GM12892 (cell line): Measurements from ENCODE around the gene SHMT2.

Experiments
- DNase-seq: peaks from one replicate; pipeline ENCODE4 v3.0.0; 2011; ENCODE audit not compliant: insufficient read length
- FAIRE-seq: peaks from 2 replicates; lab custom pipeline; 2011; peaks lifted over from hg19 to GRCh38; lab: Jason Lieb, UNC
- POLR2A ChIP-seq: IDR thresholded peaks from 2 replicates; pipeline ENCODE4 v1.6.1; 2011; ENCODE audit warnings: low read depth, low read length, control low read depth
- POLR2AphosphoS5 ChIP-seq: IDR thresholded peaks from 2 replicates; pipeline ENCODE4 v1.6.1; 2011; ENCODE audit warnings: low read depth, low read length, control low read depth
- TAF1 ChIP-seq: IDR thresholded peaks from 2 replicates; pipeline ENCODE4 v1.6.1; 2011; ENCODE audit warnings: low read depth, mild to moderate bottlenecking, control low read depth, low read length, borderline replicate concordance

Gene SHMT2

DNA sequence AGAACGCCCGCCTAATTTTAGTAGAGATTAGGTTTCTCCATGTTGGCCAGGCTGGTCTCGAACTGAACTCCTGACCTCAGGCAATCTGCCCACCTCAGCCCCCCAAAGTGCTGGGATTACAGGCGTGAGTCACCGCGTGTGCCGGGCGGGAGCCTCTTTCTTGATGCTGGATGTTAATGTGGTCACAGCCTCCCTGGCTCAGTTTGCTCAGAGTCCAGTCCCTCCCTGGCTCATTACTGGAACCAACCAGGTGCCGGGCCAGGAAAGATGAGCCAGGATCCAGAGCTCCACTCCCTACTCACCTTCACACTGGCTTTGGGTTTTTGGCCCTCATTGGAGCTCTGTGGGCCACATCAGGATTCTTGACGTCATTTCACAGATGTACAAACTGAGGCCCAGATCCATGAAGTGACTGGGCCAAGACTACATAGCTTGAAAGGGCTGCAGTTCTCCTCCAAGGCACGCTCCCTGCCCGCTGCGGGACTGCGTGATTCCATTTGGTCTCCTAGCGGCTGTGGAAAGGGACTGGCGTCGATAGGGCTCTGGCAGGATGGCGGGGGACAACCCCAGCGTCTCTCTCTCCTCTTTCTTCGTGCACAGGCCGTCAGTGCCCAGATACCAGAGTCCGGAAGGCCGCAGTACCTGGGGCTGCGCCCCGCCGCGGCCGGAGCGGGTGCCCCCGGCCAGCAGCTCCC, 5.1 kb upstream of the SHMT2 start:
- no peak for DNase-seq
- no peak for FAIRE-seq
- TF ChIP-seq POLR2A: no peak
- no peak for TF ChIP-seq TAF1
- no peak for TF ChIP-seq POLR2AphosphoS5

DNA sequence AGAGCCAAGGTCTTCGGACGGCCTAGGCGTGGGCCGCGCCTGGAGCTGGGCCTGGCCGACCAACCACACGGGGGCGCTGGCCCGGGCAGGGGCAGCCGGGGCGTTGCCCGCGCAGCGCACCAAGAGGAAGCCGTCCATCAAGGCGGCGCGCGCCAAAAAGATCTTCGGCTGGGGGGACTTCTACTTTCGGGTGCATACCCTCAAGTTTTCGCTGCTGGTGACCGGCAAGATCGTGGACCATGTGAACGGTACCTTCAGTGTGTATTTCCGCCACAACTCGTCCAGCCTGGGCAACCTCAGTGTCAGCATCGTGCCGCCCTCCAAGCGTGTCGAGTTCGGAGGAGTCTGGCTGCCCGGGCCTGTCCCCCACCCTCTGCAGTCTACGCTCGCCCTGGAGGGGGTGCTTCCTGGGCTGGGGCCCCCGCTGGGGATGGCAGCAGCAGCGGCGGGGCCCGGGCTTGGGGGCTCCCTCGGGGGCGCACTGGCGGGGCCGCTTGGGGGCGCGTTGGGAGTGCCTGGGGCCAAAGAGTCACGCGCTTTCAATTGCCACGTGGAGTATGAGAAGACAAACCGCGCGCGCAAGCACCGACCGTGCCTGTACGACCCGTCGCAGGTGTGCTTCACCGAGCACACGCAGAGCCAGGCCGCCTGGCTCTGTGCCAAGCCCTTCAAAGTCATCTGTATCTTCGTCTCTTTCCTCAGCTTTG, 4.4 kb upstream of the SHMT2 start:
- TF ChIP-seq TAF1: no peak
- TF ChIP-seq POLR2AphosphoS5: no peak
- no peak for TF ChIP-seq POLR2A
- FAIRE-seq (no peak), DNase-seq (no peak)

GRCh38 chr12:57225680-57226210, 3.8 kb upstream of the SHMT2 start:
- FAIRE-seq: no peak
- TF ChIP-seq TAF1 (no peak), POLR2AphosphoS5 (no peak), POLR2A (no peak)
- no peak for DNase-seq

DNA sequence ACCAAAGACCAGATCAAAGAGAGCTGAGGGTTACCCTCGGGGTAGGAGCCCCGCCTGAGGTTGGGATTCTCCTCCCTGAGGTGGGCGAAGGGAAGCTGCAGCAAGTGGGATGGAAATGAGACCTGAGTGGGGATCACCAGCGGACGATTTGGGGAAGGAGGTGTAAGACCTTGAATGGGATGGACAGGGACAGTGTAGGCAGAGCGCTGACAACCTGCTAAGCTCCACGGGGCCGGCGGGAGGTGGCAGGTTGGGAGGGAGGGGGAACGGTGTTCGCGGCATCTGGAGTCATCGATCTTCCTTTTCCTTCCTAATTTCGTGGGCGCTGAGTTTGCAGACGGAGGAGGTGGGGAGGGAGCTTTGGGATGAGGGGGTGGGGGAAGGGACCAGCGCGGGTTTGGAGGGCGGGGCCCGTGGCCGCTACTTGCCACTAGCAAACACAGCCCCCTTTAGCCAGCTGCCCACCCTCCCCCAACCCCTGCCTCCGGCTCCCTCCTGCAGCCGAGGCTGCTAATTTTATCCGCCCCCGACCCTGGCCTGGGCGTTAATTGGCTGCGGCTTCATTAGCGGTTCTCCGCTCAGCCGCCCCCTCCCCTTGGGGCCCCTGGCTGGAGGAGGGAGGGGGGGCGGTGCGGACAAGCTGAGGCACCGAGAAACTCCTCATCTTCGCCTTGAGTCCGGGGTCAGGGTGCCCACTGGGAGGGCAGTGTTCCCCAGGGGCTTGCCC, 2.8 kb upstream of the SHMT2 start:
- no peak for TF ChIP-seq TAF1
- no peak for TF ChIP-seq POLR2A
- no peak for TF ChIP-seq POLR2AphosphoS5
- FAIRE-seq: no peak
- DNase-seq: no peak

- FAIRE-seq (no peak), DNase-seq (no peak)
- TF ChIP-seq POLR2AphosphoS5 (no peak), TAF1 (no peak), POLR2A (no peak)
Observed at GRCh38 chr12:57227315-57228115, 2.0 kb upstream of the SHMT2 start.

GRCh38 chr12:57229046-57229633, 371 bp upstream of the SHMT2 start:
- FAIRE-seq: no peak
- TF ChIP-seq POLR2AphosphoS5 (no peak), TAF1 (no peak), POLR2A (no peak)
- no peak for DNase-seq

DNA sequence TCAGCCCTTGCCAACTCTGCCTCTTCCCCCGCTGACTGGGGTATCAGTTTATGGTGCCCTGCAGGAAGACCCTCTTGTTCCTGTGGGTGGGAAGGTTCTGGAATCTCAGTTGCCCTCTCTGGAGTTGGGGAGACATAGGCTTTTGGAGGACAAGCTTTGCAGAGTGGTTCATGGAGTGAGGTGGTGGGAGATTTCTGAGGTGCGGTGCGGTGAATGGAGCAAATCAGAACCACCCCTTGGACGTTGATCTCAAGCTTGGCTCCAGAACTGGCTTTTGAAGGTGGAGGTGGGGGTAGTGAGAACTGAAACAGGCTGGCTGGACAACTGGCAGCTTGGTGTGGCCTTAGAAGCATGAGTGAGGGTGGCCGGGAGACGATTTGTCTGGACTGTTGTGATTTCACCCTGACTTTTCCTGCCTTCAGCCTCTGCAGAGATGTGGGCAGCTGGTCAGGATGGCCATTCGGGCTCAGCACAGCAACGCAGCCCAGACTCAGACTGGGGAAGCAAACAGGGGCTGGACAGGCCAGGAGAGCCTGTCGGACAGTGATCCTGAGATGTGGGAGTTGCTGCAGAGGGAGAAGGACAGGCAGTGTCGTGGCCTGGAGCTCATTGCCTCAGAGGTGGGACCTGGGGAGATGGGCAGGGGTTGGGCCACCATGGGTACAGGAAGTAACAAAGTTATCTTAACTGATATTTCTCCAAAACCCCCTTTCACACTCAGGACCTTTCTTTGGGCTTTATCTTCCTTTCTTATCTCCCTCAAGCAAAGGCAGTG, 1.1 kb downstream of the SHMT2 start:
- TF ChIP-seq POLR2AphosphoS5 (no peak), POLR2A (peak; percentile 7; the same call in 1 of the 2 replicates), TAF1 (no peak)
- DNase-seq (no peak), FAIRE-seq (no peak)

DNA sequence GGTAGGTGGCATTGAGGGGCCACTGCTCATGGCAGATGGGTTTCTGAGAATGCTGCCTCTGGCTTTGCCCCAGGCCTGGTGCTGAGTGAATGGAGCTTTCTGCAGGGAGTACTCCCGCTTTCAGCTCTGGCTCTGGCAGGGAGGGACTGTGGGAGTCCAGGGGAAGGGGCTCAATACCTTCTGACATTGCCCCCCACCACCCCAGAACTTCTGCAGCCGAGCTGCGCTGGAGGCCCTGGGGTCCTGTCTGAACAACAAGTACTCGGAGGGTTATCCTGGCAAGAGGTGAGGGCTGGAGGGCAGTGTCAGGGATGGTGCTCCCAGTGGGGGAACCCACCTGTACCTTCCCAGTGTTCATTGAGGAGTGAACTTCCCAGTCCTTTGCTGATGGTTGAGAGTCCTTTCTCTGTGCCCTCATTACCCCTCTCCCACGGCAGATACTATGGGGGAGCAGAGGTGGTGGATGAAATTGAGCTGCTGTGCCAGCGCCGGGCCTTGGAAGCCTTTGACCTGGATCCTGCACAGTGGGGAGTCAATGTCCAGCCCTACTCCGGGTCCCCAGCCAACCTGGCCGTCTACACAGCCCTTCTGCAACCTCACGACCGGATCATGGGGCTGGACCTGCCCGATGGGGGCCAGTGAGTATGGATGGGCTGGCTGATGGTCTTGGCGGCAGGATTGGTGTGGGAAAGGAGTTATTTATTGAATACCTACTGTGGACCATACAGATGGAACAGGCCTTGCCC, 1.9 kb downstream of the SHMT2 start:
- DNase-seq: no peak
- no peak for TF ChIP-seq POLR2A
- TF ChIP-seq POLR2AphosphoS5: no peak
- TF ChIP-seq TAF1: no peak
- FAIRE-seq: no peak

DNA sequence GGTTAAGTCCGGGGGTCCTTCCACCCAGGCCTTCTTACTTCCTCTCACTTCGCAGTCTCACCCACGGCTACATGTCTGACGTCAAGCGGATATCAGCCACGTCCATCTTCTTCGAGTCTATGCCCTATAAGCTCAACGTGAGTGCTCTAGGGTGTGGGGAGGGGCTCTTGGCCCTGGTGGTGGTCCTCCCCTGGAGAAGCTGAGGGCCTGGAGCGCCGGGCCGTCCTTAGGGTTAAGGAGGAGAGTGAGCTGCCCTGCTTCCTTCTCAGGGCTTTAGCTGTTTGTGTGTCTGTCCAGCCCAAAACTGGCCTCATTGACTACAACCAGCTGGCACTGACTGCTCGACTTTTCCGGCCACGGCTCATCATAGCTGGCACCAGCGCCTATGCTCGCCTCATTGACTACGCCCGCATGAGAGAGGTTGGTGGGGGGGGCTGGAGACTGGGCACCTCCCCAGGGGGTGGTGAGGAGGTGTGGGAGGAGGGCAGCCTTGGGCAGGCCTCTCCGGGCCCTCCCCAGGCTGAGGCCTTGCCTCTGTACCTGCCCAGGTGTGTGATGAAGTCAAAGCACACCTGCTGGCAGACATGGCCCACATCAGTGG, 2.7 kb downstream of the SHMT2 start:
- TF ChIP-seq POLR2A: no peak
- no peak for TF ChIP-seq TAF1
- no peak for TF ChIP-seq POLR2AphosphoS5
- DNase-seq: no peak
- no peak for FAIRE-seq
